Activated naive CD4-positive, alpha-beta T cell treated with anti-CD3 and anti-CD28 coated beads, Interleukin-2, amount 50 U/mL, for 72 hours (primary cell): ENCODE measurements around the gene PPFIA4. TPM values are rescaled to one million over a fixed set of nuclear protein-coding genes. Genes with fewer than 3 reads are reported as not detected.

Experiments
- ATAC-seq, 2 donors: fragments of 150-1000 bp; cut with Tn5 transposase; 2 replicates each; pipeline ENCODE4 v1.10.0; 2021; ENCODE audit warnings: mild to moderate bottlenecking in 2 of 2, moderate library complexity in 2 of 2
- DNase-seq, 2 donors: peaks; one replicate each; pipeline ENCODE4 v3.0.0; 2021 to 2022; ENCODE audit warnings: low spot score in 2 of 2
- H3K27ac Mint-ChIP-seq, 2 donors: one replicate each; pipeline ENCODE4 v1.8.0; 2022; ENCODE audit warnings: mild to moderate bottlenecking in 2 of 2, mixed read lengths in 2 of 2
- H3K36me3 Mint-ChIP-seq, 2 donors: one replicate each; pipeline ENCODE4 v1.8.0; 2022; ENCODE audit warnings: mixed read lengths in 2 of 2
- H3K9me3 Mint-ChIP-seq, 2 donors: one replicate each; pipeline ENCODE4 v1.8.0; 2022; ENCODE audit warnings: mixed read lengths in 2 of 2
- total RNA-seq, 2 donors: library from RNA; stranded (reverse); gene quantifications; one replicate each; pipeline ENCODE4 v1.2.3, GENCODE V29; 2022

Gene PPFIA4
- total RNA-seq, 2 donors from 2014 or later: 1.9 to 112 TPM

DNA sequence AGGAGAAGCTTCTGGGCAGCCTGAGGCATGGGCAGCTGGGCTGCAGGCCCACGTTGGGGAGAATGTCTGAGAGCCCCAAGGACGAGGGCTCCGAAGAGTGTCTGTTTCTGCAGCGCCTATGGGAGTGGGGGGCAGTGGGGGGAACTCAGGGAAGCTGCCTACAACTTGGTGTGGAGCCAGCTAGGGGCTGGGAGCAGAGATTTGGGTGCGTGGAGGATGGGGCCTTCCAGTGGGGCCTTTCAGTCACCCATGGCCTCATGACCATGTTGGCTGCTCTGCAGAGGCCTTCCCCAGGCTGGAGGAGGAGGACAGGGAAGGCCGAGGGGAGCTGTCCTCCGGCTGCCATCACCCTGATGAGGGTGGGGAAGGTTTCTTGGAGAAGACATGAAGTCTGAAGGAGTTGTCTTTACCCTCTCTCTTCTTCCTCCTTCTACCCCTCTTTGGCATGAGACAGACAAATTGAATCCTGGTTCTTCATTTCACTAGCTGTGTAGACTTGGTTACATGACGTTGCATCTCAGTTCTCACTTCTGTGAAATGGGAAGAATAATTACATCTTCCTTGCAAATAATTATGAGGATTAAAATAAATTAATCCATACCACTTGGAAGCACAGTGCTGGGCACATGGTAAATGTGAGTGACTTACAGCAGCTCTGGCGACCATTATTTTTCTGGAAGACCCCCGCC is 8.3 kb downstream of the PPFIA4 start:
- no peak for DNase-seq
- Mint-ChIP-seq H3K9me3 (no peaks in the 10 kb centered on the region), H3K27ac (no peak overlapping the region), H3K36me3 (peaks cover 0 to 6% of the 10 kb centered on the region in 2 donors)
- no peak for ATAC-seq

DNA sequence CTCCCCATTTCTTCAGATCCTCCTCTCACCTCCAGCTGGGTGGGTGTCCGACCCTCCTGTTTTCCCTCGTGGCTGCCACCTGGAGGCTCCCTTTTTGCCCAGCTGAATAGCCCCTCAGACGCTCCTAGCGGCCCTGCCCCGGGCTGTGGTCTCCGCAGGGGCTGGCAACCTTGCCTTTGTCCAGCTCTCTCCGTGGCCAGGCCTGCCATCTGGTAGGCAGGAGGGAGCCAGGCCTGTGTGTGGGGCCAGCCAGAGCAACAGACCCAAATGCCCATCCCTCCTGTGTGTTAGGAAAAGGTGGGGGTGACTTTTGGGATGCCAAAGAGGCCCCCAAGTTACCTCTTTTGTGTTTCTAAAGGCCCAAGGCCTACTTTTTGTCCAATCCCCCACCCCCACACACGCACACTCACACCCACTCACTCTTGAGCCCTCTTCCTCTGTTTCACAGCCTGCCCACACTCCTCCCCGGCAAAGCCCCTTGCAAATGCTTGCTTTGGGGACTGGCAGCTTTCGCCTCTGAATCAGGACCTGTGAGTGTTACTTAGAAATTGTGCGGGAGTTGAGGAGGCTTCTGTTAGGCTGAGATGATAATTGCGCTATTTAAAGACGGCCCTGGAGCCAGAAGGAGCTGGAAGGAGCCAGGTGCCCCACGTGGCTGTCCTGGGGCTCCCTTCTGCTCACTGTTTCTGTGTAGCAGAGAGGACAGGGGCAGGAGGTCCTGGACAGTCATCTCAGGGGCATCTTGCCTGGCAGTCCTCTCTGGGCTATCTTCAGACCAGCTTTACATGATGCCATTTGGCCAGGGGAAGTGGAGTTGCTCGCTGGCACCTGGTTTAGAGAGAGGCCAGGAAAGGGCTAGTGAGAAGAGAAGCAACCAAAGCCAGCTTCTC is 9.1 kb downstream of the PPFIA4 start:
- H3K27ac Mint-ChIP-seq: no peak overlapping the region
- DNase-seq (no peak), ATAC-seq (no peak)
- peaks cover 0 to 8% of the 10 kb centered on the region in 2 donors for H3K36me3 Mint-ChIP-seq
- H3K9me3 Mint-ChIP-seq: no peaks in the 10 kb centered on the region

DNA sequence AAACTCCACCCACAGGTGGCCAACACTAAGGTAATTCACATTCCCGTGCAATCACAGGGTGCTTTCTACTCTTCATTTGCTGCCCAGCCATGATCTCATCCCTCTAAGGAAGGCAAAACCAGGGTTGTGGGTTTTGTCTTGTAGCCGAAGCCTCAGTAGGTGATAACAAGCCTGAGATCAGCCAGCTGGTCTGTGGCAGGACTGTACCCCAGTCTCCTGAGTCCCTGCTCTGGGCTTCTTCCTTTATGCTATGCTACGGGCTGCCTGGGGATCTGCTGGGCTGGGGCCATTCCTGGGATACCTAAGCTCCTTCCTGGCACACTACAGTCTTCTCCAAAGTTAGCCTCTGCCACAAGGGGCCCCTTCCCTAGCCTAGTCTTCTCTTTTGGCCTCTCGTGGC is 9.8 kb downstream of the PPFIA4 start:
- DNase-seq (no peak), ATAC-seq (no peak)
- H3K27ac Mint-ChIP-seq: peak overlapping the region in 1 of 2 donors; percentile 12
- H3K9me3 Mint-ChIP-seq: no peaks in the 10 kb centered on the region
- H3K36me3 Mint-ChIP-seq: peaks cover 0 to 8% of the 10 kb centered on the region in 2 donors

DNA sequence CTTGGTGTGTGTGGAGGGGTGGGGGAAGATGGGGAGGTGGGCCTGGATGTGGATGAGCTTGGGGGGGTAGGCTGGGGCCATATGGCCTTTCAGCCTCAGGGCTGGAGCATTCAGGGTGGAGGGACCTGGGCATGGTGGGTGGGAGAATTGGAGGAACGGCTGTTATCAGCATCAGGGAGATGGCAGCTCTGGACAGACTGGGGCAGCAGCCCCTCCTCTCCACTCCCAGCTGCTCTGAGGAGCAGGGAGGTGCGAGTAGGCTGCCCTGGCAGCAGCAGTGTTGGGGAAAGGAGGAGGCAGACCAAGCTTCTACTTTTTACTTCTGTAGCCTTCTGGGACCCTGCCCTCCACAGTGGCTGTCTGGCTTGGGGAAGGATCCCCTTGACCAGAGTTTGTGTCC is 10.2 kb downstream of the PPFIA4 start:
- Mint-ChIP-seq H3K9me3 (no peaks in the 10 kb centered on the region), H3K36me3 (peaks cover 0 to 8% of the 10 kb centered on the region in 2 donors), H3K27ac (peak overlapping the region in 1 of 2 donors; percentile 12)
- no peak for ATAC-seq
- no peak for DNase-seq

DNA sequence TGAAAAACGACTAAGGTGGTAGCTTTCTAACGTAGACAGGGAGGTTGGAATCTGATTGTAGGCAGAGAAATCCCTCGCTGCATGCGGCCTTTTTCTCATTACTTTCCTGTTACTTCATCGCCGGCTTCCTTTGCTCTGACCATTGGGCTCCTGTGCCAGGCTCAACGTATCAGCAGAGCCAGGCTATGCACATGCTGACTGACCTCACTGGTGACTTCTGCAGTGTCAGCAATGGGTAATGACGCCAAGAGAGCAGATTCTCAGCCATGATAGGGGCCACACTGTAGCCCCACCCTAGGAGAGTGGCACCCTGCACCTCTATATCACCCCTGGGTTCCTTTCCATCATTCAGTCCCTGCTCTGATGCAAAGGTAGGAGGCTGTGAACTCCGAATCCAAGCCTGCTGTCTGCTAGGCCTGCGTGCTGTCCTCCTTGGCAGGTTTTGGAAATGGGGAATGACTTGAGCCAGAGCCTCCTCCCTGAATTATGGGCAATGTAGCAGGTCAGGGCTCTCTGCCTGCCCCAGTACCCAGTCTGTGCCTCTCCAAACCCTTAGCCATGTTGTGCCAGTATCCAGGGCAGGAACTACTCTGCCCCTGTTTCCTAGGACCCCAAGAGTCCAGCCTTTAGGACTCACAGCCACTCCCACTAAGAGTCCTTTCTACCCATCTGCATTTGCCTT is 11.4 kb downstream of the PPFIA4 start:
- DNase-seq: no peak
- H3K36me3 Mint-ChIP-seq: peaks cover 0 to 8% of the 10 kb centered on the region in 2 donors
- H3K27ac Mint-ChIP-seq: peak overlapping the region in 1 of 2 donors; percentile 12
- H3K9me3 Mint-ChIP-seq: no peaks in the 10 kb centered on the region
- ATAC-seq: no peak

DNA sequence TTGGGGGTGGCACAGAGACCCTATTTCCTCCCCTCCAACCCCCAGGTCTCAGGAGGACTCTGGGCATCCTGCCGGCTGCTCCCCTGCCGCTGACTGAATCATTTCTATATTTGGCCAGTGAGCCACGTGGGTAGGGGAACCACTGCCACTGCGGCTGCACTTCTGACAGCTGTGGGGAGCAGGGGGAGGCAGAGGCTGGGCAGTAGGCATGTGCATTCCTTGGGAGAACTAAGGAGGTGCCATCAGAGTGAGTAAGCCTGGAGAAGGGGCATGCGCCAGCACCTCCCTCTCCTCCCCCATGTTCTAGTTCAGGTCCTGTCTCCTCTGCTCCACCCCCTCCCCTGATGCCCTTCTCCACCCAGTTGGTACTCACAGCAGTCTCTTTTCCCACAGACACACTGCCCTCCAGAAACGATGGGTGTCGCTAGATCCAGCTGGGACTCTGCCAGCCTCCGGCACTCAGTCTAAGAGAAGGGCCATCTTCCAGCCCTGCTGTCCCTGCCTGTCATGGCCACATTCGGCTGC is 12.0 kb downstream of the PPFIA4 start:
- peaks cover 0 to 13% of the 10 kb centered on the region in 2 donors for H3K36me3 Mint-ChIP-seq
- peak overlapping the region in 1 of 2 donors; percentile 53 for H3K27ac Mint-ChIP-seq
- DNase-seq (no peak), ATAC-seq (peak in 1 of 2 donors; percentile 40)
- no peaks in the 10 kb centered on the region for H3K9me3 Mint-ChIP-seq

DNA sequence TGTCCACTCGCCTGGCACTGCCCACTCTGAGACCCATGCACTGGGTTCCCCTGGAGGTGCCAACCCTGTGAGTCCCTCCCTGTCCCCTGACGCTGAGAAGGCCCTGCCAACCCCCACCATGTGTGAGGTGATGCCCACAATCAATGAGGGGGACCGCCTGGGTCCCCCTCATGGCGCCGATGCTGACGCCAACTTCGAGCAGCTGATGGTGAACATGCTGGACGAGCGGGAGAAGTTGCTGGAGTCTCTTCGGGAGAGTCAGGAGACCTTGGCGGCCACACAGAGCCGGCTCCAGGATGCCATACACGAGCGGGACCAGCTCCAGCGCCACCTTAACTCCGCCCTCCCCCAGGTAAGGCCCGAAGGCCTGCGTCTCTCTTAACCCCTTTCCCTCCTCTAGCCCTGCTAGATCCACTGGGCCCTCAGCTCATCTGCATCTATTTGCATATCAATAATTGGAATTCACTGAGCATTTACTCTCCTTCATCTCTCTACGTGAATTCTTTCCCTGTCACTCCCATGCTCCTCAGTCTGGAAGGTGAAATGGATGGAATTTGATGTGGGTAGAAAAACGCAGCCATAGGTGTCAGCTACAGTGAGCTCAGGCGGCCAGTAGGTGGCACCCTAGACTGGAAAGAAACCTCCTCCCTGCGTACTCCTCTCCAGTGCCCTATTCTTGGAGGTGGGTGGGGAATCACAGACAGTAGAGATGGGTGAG is 12.8 kb downstream of the PPFIA4 start:
- Mint-ChIP-seq H3K27ac (no peak overlapping the region), H3K9me3 (no peaks in the 10 kb centered on the region), H3K36me3 (peaks cover 0 to 13% of the 10 kb centered on the region in 2 donors)
- DNase-seq (peak in 1 of 2 donors; percentile 54), ATAC-seq (peak; percentile 82 to 84)

DNA sequence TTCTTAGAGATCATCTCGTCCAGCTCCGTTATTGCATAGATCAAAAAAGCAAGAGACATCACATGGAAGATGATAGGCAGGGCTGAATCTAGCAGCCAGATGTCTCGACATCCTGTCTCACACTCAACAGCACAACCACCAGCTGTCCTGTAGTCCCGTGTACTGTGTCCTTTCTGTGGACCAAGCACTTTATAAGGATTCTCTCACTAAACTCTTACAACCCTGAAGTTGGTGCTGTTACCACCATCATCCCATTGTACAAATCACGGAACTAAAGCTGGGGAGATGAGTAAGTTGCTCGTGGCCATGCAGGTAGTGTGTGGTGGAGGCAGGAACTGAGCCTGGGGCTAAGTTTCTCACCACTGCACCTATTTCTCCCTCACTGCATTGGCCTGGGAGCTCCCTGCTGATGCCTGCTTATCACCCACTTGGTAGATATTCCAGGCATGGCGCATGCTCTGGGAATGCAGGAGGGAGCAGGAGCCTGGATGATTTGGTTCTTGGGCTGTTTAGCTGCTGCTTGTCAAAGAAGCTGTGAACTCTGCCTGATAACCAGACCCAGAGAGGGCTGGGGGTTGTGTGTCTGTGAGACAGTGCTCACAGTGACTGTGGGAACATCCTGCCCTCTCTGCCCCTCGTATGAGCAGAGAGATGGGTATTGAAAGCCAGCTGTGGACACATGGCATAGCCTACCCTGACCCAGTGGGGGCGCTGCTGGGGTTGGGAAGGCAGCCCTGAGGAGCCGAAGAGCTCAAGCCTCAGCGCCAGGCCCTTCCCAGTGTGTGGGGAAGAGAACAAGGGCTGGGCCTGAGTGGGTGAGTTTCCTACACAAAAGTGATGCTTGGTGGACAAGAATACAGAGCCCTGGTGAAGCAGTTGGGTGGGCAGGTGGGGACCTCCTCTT is 13.6 kb downstream of the PPFIA4 start:
- DNase-seq (no peak), ATAC-seq (peak; percentile 8 to 13)
- H3K27ac Mint-ChIP-seq: no peak overlapping the region
- no peaks in the 10 kb centered on the region for H3K9me3 Mint-ChIP-seq
- H3K36me3 Mint-ChIP-seq: peaks cover 0 to 13% of the 10 kb centered on the region in 2 donors

DNA sequence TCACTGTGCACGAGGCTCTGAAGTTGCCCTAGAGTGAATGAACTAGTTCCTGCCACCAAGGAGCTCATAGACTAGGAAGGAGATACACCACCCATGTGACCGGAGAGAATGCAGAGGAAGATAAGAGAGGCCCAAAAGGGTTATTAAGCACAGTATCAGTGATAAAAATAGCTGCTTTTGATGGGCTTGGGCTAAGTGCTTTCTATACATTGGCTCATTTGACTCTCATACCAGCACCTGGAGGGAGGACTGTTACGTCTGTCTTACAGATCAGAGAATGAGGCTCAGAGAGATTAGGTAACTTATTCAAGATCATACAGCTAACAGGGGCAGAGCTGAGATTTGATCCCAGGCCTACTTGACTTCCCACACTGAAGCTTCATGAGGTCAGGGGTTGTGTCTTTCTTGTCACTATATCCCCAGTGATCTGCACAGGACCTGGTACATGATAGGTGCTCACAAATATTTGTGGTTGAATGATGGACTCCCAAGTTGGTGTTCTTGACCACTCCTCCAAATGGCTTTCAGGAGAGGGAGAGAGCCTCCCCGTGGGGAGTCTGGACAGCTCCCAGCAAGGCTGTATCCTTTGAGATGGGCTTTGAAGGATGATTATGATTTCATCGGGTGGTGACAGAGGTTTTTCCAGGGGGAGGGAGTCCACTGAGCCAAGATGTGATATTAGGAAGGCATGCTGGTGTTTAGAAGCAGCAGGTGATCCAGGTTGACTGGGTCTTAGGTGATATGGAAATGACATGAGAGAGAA is 14.4 kb downstream of the PPFIA4 start:
- Mint-ChIP-seq H3K27ac (no peak overlapping the region), H3K36me3 (peaks cover 0 to 13% of the 10 kb centered on the region in 2 donors), H3K9me3 (no peaks in the 10 kb centered on the region)
- no peak for DNase-seq
- ATAC-seq: no peak

DNA sequence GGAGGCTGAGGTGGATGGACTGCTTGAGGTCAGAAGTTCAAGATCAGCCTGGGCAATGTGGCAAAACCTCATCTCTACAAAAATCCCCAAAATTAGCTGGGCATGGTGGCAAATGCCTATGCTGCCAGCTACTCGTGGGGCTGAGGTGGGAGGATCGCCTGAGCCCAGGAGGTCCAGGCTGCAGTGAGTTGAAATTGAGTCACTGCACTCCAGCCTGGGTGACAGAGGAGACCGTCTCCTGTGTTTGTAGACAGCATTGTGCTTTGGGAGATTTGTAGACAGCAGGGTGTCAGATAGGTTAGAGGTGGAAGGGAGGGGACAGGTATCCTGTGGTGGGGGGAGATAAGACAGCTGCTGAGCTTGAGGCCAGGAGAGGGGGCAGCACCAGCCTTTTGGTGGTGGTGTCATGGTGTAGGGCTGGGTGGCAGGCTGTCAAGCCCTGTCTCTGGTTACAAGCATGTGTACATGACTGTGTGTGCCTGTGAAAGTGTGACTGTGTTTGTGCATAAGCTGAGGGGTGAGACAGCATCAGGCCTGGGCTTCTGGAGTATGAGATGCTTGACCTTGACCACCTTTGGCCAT is 15.2 kb downstream of the PPFIA4 start:
- DNase-seq: no peak

DNA sequence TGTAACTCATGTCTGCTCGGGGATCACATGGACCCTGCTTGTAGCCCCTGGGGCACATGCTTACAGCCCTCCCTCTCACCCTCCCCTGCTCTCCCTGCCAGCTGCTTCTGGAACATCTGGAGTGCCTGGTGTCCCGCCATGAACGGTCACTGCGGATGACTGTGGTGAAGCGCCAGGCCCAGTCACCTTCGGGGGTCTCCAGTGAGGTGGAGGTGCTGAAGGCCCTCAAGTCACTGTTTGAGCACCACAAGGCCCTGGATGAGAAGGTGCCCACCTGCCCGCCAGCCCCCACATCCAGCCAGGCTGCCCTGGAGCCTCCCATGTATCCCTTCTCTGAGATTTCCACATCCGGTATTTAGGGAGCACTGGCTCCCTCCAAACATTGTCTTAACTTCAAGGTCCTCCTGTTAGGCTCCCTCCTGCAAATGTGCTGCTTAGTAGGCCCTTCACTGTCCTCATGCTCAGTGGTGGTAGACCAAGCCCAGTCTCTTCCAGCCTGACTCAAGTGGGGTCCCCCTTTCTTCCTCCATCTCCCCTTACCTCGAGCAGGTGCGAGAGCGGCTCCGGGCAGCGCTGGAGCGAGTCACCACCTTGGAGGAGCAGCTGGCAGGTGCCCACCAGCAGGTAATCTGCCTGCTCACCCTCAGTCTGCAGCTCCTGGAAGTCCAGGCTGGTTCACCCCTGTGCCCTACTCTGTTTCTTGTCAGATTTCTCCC is 17.7 kb downstream of the PPFIA4 start:
- Mint-ChIP-seq H3K27ac (peak overlapping the region in 1 of 2 donors; percentile 90), H3K36me3 (peaks cover 0 to 20% of the 10 kb centered on the region in 2 donors), H3K9me3 (no peaks in the 10 kb centered on the region)
- no peak for ATAC-seq
- DNase-seq: peak in 1 of 2 donors; percentile 18

More for the DNA sequence above, 15.2 kb downstream of the PPFIA4 start:
- Mint-ChIP-seq H3K36me3 (peaks cover 0 to 13% of the 10 kb centered on the region in 2 donors), H3K27ac (no peak overlapping the region), H3K9me3 (no peaks in the 10 kb centered on the region)
- ATAC-seq: no peak

DNA sequence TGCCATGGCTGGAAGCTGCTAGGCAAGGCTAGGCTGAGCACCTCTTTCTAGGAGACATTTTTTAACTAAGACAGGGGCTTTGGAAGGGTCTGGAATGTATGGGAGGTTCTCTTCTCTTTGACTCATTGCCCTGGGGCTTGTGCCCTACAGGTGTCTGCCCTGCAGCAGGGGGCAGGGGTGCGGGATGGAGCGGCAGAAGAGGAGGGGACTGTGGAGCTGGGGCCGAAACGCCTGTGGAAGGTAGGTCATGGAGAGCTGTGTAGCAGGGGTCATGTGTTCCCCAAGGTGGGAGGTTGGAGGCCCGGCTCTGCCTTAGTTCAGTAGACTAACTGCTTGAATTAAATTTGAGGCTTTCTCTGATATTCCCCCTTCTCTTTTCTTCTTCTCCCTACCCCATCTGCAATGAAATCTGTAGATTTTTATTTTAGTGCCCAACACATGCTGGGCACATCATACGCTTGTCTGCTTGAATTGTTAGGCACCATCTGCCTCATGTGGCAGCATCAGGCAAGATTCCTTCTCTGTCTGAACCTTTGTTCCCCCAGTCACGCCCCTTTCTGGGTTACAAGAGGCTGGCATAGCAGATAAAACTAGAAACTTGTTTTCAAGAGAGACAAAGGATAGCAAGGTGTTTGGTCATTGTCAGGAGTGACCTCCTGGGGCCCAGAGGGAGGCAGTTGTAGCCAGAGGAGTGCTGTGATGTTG is 18.4 kb downstream of the PPFIA4 start:
- Mint-ChIP-seq H3K27ac (peak overlapping the region in 1 of 2 donors; percentile 90), H3K9me3 (no peaks in the 10 kb centered on the region), H3K36me3 (peaks cover 0 to 13% of the 10 kb centered on the region in 2 donors)
- ATAC-seq (no peak), DNase-seq (peak in 1 of 2 donors; percentile 11)

DNA sequence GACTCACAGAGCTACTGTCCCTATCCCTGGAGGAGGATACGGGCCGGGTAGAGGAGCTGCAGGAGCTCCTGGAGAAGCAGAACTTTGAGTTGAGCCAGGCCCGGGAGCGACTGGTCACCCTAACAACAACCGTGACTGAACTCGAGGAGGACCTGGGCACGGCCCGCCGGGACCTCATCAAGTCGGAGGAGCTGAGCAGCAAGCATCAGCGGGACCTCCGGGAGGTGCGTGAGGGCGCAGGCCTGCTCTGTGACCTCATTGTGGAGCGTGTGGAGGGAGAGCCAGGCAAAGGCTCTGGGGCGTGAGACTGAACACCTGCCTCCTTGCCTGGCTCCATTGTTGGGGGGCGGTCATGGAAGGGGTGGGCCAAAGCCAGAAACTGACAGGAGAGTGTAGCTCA is 19.0 kb downstream of the PPFIA4 start:
- Mint-ChIP-seq H3K27ac (no peak overlapping the region), H3K36me3 (peaks cover 0 to 13% of the 10 kb centered on the region in 2 donors), H3K9me3 (no peaks in the 10 kb centered on the region)
- no peak for DNase-seq
- ATAC-seq: no peak
